HG03571 (cell line): Measurements from ENCODE around the gene VSX1.

Experiments
- ATAC-seq: cut with Tn5 transposase; IDR thresholded peaks from one replicate; pipeline ENCODE4 v1.9.1; 2021; ENCODE audit not compliant: unreplicated experiment

The VSX1 gene

GRCh38 chr20:25087186-25087929, 5.4 kb upstream of the VSX1 start:
- ATAC-seq = no peak

- ATAC-seq = no peak
Observed at GRCh38 chr20:25085756-25086495, 4.0 kb upstream of the VSX1 start.

GRCh38 chr20:25084626-25085187, 2.8 kb upstream of the VSX1 start:
- no peak for ATAC-seq

- ATAC-seq = no peak
Observed at GRCh38 chr20:25083773-25084625, 2.1 kb upstream of the VSX1 start.

- no peak for ATAC-seq
Observed at GRCh38 chr20:25083141-25083772, 1.3 kb upstream of the VSX1 start.

- no peak for ATAC-seq
Observed at GRCh38 chr20:25082498-25082873, 545 bp upstream of the VSX1 start.

GRCh38 chr20:25081065-25081729, 744 bp downstream of the VSX1 start:
- ATAC-seq = no peak

- ATAC-seq = no peak
Observed at GRCh38 chr20:25079171-25079570, 2.8 kb downstream of the VSX1 start.

- no peak for ATAC-seq
Observed at GRCh38 chr20:25078662-25079061, 3.3 kb downstream of the VSX1 start.

- ATAC-seq = no peak
Observed at GRCh38 chr20:25077610-25078169, 4.3 kb downstream of the VSX1 start.

- ATAC-seq = no peak
Observed at GRCh38 chr20:25076731-25077609, 5.0 kb downstream of the VSX1 start.

- ATAC-seq = no peak
Observed at GRCh38 chr20:25076201-25076600, 5.7 kb downstream of the VSX1 start.

- ATAC-seq = no peak
Observed at GRCh38 chr20:25073544-25073943, 8.4 kb downstream of the VSX1 start.

- no peak for ATAC-seq
Observed at GRCh38 chr20:25072226-25072811, 9.6 kb downstream of the VSX1 start.

- no peak for ATAC-seq
Observed at GRCh38 chr20:25071734-25072133, 10.2 kb downstream of the VSX1 start.

- ATAC-seq = no peak
Observed at GRCh38 chr20:25070821-25071473, 11.0 kb downstream of the VSX1 start.

- ATAC-seq = no peak
Observed at GRCh38 chr20:25067102-25067987, 14.6 kb downstream of the VSX1 start.
